NCI-H1417 (cell line): ENCODE measurements around the gene TEX264.
"Not testable (repeated sequence)": the region's sequence is repeated elsewhere in the genome, so short reads cannot be mapped to it uniquely, and the experiment has no call there.

Experiments used
- DNase-seq, 3 experiments: peaks; one replicate each; lab custom pipeline; 2025; lab: John Stamatoyannopoulos, UW

TEX264 gene, protein sequence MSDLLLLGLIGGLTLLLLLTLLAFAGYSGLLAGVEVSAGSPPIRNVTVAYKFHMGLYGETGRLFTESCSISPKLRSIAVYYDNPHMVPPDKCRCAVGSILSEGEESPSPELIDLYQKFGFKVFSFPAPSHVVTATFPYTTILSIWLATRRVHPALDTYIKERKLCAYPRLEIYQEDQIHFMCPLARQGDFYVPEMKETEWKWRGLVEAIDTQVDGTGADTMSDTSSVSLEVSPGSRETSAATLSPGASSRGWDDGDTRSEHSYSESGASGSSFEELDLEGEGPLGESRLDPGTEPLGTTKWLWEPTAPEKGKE

DNA sequence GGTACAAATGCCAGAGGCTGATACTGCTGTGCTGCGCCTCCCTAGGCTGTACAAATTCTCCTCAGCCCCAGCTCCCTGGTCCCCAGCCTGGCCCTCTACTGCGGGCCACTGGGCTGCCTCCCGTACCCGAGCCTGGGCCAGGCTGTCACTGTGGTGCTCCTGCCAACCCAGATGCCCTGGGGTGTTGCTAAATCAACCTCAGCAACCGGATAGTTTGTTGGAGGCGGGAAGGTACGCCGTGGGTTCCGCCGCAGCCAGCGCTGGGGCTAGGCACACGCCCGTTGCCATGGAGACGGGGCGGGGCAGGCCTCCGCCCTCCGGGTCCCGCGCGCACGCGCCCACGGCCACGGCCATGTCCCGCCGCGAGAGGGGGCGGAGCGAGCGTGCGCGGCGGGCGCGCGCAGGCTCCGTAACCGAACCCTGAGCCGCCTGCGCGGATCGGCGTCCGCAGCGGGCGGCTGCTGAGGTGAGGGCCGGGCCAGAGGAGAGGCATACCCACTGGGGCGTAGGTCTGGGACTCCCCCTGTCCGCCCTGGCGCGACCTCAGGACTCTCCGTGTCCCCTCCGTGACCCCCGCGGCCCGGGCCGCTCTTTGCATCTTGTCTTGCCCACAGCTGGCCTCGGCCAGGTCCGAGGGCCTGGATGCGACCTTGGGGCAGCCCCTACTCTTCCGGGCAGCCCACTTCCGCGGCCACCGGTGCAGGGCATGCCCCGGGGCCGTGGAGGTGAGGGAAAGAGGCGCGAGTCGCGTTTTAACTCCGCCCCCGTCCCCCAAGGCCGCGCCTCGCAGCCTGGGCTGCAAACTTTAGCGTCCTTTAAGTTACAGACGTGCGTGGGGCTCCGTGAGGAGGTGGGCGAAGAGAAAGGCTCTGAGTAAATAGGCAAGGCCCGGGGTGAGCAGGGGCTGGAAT, at the start of gene TEX264:
Gene TEX264, plus strand, starts transcription at position 430 of the 911 bp plus-strand sequence. CDS start 3,053 bp downstream, outside the sequence.
- peak; percentile 81 to 85 (median 85) for DNase-seq

DNA sequence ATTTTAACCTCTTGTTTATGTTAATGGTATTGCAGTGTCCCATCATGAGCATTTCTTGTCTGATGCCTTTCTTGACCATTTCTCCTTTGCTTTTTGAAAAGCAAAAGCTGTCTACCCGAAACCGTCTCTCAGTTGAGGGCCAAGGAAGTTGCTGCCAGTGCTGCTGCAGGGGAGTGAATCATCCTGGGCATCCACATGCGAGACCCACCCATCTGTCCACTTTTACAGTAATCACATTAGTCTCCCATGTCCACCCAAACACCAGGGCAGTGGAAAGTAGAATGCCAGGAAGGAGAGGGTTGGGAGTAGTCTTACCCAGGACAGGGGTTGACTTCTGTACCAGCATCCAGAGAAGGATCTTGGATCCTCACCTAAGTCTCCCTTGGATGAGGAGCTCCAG, 48.6 kb upstream of the TEX264 start:
- DNase-seq, result no peak

DNA sequence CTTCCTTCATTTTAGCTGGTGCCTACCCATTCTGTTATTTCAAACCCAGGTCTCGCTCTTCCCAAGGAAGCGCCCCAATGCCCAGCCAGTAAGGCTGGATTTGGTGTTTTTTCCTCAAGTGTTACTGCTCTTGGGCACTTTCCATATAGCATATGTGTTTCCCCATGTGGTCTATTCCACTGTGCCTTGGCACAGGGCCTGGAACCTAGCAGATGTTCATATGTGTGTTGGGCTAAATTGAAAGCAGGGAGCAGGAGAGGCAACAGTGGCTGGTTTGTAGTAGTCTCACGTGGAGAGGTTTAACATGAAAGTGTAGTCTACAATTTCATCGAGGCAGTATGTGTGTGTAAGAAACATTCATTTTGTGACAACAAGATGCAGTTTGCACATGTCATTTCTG, 48.2 kb upstream of the TEX264 start:
- DNase-seq, result no peak

DNA sequence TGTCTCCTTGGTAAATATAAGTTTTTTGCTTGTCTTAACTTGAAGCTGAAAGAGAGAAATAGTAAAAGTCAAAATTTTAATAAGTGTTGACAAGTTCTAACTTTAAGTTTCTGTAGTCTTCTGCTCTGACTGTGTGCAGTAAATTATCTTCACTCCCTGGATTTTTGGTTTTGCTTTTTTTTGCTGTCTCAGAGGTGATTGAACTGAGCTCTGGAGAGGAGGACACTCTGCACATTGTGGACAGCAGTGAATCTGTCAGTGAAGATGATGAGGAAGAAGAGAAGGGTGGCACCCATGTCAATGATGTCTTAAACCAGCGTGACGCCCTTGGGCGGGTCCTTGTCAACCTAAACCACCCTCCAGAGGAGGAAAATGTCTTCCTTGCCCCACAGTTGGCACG, 40.5 kb upstream of the TEX264 start:
- no peak for DNase-seq

DNA sequence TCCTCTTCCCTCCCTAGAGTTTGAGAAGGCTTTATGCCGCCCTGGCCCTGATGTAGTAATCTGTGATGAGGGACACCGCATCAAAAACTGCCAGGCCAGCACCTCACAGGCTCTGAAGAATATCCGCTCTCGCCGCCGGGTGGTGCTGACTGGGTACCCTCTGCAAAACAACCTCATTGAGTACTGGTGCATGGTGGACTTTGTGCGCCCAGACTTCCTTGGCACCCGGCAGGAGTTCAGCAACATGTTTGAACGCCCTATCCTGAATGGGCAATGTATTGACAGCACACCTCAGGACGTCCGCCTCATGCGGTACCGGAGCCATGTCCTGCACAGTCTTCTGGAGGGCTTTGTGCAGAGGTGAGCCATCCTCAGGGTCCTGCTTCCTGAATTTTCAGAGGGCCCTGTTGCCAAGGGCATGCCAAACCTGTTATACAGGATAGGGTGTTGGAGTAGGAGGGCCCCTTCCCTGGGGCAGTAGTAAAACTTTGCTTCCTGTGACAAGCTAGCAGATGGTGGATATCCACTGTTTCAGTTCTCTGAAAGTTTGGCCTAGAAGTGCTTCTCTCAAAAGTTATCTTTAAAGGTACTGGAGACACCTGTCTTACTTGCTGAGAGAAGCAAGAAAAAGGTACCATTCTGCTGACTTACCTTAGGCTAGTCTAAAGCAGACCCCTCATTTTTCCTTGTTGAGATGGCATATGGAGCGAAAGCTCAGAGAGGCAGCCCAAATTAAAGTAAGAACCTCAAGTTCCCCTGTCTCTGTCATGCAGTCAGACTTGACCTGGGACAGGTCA, 33.7 kb upstream of the TEX264 start:
- DNase-seq, result no peak

DNA sequence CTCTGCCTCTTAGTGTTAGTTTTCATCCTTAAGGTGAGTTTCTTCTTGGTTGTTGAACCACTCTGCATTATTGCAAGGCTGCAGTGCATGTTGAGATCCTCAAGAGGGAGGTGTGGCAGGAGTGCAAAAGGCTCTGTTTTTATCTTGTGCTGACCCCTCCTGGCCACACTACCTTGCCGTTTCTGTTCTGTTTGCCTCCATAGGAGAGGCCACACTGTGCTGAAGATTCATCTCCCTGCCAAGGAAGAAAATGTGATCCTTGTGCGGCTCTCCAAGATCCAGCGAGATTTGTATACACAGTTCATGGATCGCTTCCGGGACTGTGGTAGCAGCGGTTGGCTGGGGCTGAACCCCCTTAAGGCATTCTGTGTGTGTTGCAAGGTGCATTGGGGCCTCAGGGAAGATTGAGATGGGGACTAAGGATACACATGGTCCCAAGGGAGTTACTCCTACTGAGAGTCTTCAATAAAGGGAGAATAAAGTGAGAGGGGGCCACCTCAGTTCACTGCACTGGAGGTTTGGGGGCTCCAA, 33.0 kb upstream of the TEX264 start:
- peak; percentile 3 to 64 (median 34) for DNase-seq

DNA sequence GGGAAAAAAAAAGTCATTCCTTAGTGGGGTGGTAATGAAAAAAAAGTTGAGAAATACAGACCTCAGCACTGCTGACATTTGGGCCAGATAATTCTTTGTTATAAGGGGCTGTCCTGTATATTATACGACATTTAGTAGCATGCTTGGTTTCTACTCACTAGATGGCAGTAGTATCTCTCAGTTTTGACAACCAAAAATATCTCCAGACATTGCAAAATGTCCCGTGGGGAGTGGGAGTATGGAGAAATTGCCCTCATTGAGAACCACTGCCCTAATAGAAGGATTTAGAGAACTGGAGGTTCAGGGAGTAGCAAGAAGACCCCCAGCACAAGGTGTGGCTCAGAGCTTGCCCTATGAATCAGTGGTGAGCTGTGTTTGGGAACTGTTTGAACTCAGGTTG, 28.6 kb upstream of the TEX264 start:
- DNase-seq, result no peak

DNA sequence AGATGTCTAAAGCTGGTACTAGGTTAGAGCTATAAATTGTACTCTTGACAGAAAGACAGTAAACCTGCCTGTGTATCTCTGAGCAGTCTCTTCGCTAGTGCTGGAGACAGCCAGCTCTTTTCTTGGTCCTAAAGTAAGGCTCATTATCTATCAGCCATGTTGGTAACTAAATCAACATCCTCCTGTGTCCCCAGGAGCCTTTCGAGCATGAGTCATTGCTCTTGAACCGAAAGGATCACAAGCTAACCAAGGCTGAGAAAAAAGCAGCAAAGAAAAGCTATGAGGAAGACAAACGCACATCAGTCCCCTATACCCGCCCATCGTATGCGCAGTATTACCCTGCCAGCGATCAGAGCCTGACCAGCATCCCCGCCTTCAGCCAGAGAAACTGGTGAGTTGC, 25.0 kb upstream of the TEX264 start:
- DNase-seq, result no peak

DNA sequence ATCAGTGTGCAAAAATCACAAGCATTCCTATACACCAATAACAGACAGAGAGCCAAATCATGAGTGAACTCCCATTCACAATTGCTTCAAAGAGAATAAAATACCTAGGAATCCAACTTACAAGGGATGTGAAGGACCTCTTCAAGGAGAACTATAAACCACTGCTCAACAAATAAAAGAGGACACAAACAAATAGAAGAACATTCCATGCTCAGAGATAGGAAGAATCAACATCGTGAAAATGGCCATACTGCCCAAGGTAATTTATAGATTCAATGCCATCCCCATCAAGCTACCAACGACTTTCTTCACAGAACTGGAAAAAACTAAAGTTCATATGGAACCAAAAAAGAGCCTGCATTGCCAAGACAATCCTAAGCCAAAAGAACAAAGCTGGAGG, 18.9 kb upstream of the TEX264 start:
- DNase-seq, result not testable (repeated sequence)

DNA sequence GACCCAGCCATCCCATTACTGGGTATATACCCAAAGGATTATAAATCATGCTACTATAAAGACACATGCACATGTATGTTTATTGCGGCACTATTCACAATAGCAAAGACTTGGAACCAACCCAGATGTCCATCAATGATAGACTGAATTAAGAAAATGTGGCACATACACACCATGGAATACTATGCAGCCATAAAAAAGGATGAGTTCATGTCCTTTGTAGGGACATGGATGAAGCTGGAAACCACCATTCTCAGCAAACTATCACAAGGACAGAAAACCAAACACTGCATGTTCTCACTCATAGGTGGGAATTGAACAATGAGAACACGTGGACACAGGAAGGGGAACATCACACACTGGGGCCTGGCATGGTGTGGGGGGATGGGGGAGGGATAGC, 17.6 kb upstream of the TEX264 start:
- DNase-seq, result not testable (repeated sequence)

DNA sequence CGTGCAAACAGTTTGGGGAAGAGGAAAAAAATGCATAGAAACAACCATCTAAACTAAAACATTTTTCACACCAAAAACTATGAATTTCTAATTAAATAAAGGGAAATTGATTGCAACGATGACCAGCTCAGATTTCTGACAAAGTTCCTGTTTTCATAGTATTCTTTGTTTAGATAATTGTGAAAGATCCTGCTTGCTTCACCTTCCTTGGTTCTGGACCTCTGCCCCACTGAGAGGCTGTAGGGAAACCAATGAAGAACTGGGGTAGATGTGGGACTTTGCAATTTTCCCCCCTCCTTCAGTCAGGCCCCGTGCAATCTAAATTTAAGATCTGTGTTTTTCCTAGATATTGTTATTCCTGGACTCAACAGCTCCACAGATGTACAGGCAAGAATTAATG, 13.8 kb upstream of the TEX264 start:
- no peak for DNase-seq

DNA sequence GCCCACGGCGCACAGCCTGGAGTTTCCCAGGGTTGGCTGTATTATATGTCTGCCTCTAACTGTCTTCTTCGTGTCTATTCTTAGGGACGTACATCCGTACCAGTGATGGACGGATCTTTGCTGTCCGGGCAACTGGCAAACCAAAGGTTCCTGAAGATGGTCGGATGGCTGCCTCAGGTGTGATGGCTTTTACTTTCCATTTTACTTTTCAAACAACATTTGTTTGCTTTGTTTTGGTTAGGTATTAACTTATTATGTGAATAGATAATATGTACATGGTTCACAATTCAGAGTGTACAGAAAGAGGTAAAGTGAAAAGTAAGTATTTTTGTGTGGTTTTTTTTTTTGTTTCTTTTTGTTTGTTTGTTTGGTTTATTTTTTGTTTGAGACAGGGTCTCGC, 11.1 kb upstream of the TEX264 start:
- no peak for DNase-seq

DNA sequence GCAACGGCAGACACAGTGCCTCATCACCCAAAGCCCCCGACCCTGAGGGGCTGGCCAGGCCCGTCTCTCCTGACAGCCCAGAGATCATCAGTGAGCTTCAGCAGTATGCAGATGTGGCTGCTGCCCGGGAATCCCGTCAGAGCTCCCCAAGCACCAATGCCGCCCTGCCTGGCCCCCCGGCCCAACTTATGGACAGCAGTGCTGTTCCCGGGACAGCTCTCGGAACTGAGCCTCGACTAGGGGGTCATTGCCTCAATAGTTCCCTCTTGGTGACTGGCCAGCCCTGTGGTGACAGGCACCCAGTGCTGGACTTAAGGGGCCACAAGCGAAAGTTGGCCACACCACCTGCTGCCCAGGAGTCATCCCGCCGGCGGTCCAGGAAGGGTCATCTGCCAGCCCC, 8.6 kb upstream of the TEX264 start:
- DNase-seq, result no peak

DNA sequence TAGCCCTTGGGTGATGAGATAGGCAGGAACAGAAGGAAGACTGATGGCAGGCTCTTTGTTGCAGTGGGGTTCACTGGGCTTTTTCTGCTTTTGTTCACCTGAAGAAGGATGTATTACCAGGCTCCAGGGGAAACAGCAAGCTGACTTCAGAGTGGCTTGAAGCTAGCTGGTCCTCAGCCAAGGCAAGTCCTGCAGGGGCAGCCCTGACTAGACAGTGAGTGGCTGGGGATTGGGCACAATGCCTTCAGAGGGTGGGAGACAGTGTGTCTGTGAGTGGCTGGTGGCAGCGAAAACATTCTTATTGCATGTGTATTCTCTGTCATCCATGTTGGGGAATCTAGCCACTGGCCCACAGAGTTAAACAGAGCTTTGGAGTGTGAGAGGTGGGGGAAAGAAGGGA, 2.3 kb upstream of the TEX264 start:
- no peak for DNase-seq

DNA sequence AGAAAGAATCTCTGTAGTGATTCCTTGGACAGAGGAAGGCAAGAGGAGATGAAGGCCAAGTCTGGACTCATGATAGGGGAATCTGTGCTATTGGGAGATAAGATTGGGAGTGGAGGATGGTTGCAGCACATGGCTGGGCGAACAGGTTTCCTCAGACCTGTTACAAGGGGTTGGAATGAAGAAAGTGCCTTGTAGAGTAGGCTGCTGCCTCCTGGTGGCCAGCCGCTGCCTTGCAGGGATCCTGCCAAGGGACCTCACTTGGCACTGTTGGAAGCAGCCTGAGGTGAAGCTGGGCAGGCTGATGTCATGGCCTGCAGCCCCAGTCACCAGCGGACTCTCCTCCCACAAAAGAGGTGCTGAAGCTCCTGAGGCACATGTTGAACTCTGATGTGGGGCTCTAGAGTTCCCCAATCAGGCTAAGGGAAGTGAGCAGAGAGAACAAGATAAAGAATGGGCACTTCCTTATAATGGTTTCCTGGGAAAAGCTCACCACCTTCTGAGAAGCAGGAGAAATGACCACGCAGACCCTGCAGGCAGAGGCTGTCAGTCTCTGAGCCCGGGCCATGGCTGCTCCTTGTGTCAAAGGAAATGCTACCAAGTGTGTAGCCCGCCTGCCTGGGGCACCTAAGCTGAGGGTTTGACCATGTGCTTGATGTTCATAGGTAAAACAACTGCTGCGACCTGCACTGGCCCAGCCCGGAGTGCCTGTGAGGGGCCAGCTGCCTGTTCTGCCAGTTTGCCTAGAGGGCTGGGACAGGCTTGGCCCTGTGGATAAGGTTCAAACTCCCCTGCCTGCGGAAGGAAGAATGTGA, 1.6 kb upstream of the TEX264 start:
- peak; percentile 23 to 62 (median 51) for DNase-seq

DNA sequence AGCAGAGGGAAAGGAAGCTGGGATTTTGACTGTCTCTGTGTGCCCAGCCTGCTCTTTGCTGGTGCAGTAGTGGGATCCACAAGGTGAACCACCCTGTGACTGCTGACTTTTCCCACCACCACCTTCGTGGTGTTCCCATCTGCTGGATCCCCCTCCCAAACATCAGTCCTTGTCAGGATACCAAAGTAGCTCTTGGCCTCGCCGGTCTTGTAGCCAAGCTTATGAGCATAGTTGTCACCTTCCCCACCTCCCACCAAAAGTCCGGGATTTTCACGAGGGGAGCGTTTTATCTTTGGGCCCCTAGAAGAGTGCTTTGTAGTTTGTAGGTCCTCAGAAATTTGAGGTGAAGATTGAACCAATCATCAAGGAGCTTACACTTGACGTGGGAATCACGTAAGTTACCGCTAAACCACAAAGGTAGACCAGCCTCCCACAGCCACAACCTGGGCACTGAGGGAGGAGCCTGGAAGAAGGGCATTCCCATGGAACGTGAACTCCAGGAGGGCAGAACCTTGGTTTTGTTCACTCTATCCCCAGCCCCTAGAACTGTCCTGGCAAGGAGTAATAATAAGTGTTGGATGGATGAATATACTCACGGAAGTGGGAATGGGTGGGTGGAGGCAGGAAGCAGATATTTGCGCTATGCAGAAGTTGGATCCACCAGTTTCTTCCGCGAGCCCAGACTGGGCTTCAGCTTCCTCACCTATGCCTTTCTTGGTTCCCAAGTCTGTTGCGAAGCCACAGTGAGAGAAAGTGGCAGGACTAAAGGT, 814 bp upstream of the TEX264 start:
- DNase-seq, result no peak

DNA sequence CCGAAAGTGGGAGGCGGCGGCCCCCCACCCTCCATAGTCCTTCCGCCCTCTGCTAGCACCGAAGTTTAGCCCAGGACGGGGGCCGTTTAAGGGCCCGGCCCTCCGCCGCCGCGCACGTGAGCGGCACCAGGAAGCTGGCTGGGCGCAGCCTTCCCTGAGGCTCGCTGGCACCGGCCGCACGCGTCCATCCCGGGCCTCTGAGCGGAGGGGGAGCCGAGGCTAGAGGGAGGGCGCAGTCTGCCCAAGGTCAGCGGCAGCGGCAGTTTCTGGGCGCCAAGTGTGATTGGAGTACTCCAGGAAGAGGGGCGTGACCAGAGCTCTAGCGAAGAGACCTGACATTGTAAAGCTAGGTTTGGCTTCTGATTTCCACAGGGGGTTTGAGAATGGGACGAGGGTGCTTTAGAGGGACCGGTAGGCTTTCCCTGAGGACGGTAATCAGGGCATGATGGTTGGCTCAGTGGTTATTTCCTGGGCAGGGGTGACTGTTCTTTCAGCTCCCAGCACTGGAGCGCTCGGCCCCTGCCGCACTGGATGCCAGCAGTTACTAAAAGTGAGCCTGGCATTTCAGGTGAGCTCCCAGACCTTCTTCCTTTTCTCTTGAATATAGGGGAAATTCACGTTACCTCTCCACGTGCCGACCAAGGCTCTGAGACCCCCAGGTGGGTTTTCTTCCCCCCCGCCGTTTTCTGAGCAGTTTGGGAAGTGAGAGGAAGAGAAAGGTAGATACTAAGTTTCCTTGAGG, 853 bp downstream of the TEX264 start:
- DNase-seq, result peak; percentile 44 to 72 (median 60)

DNA sequence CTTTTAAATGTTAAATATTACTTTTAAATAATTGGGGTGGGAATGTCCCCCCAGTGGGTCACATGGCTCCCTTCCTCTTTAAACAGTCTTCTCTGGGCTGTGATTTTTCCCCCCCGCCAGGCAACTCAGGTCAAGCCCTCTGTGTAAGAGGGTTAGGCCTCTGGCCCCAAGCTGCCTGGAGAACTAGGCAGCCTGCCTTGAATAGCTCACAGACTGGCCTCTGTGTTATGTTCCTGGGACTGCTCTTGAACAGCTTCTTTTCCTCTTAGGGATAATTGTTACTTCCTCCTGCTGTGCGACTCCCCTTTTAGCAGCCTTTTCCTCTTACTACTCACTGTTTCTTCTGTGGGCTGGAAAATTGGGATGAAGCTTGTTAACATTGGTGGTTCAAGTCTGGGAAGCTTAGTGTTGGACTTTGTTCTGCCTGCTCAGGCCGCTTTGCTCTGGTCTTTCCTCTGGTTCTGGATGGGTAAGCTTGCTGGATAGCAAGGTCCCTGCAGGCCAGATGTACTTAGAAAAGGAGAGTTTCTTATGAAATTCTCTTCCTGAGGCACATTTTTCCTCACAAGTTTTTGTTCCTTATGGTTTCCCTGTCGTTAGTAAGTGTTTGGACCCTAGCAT, 2.2 kb downstream of the TEX264 start:
- peak in 1 of 3 experiments; percentile 6 for DNase-seq
